MCF 10A (cell line): ENCODE measurements around the gene C11orf65. TPM values are rescaled to one million over a fixed set of nuclear protein-coding genes. Genes with fewer than 3 reads are reported as not detected.
"Not testable (repeated sequence)": the region's sequence is repeated elsewhere in the genome, so short reads cannot be mapped to it uniquely, and the experiment has no call there.

ENCODE experiments used
- BruUV-seq: library from RNA; stranded (reverse); fragments of 400-500 nt; replicated peaks from 2 replicates; lab custom pipeline; 2021; lab: Mats Ljungman, UMichigan
- CTCF ChIA-PET: fragments of 300-600 bp; sonication (Branson Sonifier 250); formaldehyde crosslinking; extraction: SDS; loops from one replicate; lab custom pipeline; 2021; ENCODE audit warnings: antibody characterized with exemption, inconsistent platforms; lab: Yijun Ruan, JAX
- POLR2A ChIA-PET: fragments of 300-600, 350-650 bp; sonication (Branson Sonifier 250); formaldehyde crosslinking; extraction: SDS; loops from one replicate; lab custom pipeline; 2020; ENCODE audit warnings: antibody characterized with exemption, inconsistent platforms; lab: Yijun Ruan, JAX
- DNase-seq: peaks from one replicate; pipeline ENCODE4 v3.0.0-alpha.2; 2018; ENCODE audit not compliant: unreplicated experiment
- H3K27ac Mint-ChIP-seq: one replicate; pipeline ENCODE4 v1.8.0; 2022; ENCODE audit warnings: mild to moderate bottlenecking, low read depth, mixed read lengths; ENCODE audit not compliant: unreplicated experiment
- H3K27me3 Mint-ChIP-seq: one replicate; pipeline ENCODE4 v1.8.0; 2022; ENCODE audit warnings: mixed read lengths; ENCODE audit not compliant: insufficient read depth, unreplicated experiment
- H3K36me3 Mint-ChIP-seq: one replicate; pipeline ENCODE4 v1.8.0; 2022; ENCODE audit warnings: mild to moderate bottlenecking, moderate library complexity, mixed read lengths; ENCODE audit not compliant: insufficient read depth, unreplicated experiment
- H3K4me1 Mint-ChIP-seq: one replicate; pipeline ENCODE4 v1.8.0; 2022; ENCODE audit warnings: mixed read lengths; ENCODE audit not compliant: insufficient read depth, unreplicated experiment
- H3K4me3 Mint-ChIP-seq: one replicate; pipeline ENCODE4 v1.8.0; 2022; ENCODE audit warnings: mild to moderate bottlenecking, moderate library complexity, mixed read lengths; ENCODE audit not compliant: unreplicated experiment
- H3K9me3 Mint-ChIP-seq: one replicate; pipeline ENCODE4 v1.8.0; 2022; ENCODE audit warnings: mixed read lengths; ENCODE audit not compliant: unreplicated experiment
- CTCF ChIP-seq: fragments of 200-600 bp; IDR thresholded peaks from one replicate; pipeline ENCODE4 v1.8.0; 2022; ENCODE audit warnings: antibody characterized with exemption, mild to moderate bottlenecking; ENCODE audit not compliant: unreplicated experiment
- intact Hi-C: fragments of 100-400 bp; cut with micrococcal nuclease; formaldehyde crosslinking; loops from 2 replicates; pipeline ENCODE4 v1.14.1; 2022
- total RNA-seq: library from RNA; stranded (reverse); gene quantifications from 2 replicates; pipeline ENCODE4 v1.2.3, GENCODE V29; 2022

C11orf65 gene
- total RNA-seq, 1 experiment from 2014 or later: 1.4 TPM

GRCh38 chr11:108431370-108431769 lies 36.0 kb downstream of the C11orf65 start:
- intact Hi-C loops: no loop called here
- no peak for TF ChIP-seq CTCF
- H3K27ac Mint-ChIP-seq: no peak overlapping the region

GRCh38 chr11:108417551-108417950 lies 49.8 kb downstream of the C11orf65 start:
- CTCF ChIA-PET, BruUV-seq, H3K27ac Mint-ChIP-seq, H3K36me3 Mint-ChIP-seq, H3K4me1 Mint-ChIP-seq, H3K27me3 Mint-ChIP-seq, H3K9me3 Mint-ChIP-seq, H3K4me3 Mint-ChIP-seq, POLR2A ChIA-PET: not testable (repeated sequence)
- intact Hi-C loops: loop anchor here (1.0 kb wide), 1 partner anchor 231 kb away; no protein-coding TSS in a partner anchor
- peak; percentile 42 for DNase-seq

More at GRCh38 chr11:108431370-108431769, 36.0 kb downstream of the C11orf65 start:
- no peak for DNase-seq
- no TSS peak for BruUV-seq
- Mint-ChIP-seq H3K27me3 (no peaks in the 10 kb centered on the region), H3K36me3 (no peaks in the 10 kb centered on the region), H3K4me1 (no peaks in the 10 kb centered on the region), H3K4me3 (no peak overlapping the region), H3K9me3 (peaks cover 11% of the 10 kb centered on the region)
- ChIA-PET CTCF (interaction anchor here (0.6 kb wide), 1 partner anchor 110 kb away, joined by 4 read pairs; no protein-coding TSS in a partner anchor), POLR2A (interaction anchor here (1.0 kb wide), 1 partner anchor 35 kb away, joined by 4 read pairs; the partner anchor contains the start of gene C11orf65)

- no peak overlapping the region for H3K4me3 Mint-ChIP-seq
- intact Hi-C loops: no loop called here
- DNase-seq: no peak
- BruUV-seq: no TSS peak
- H3K4me1 Mint-ChIP-seq: no peaks in the 10 kb centered on the region
- H3K36me3 Mint-ChIP-seq: no peaks in the 10 kb centered on the region
- TF ChIP-seq CTCF: no peak
- no peak overlapping the region for H3K27ac Mint-ChIP-seq
- no peaks in the 10 kb centered on the region for H3K27me3 Mint-ChIP-seq
- ChIA-PET POLR2A (no interaction called here), CTCF (no interaction called here)
- H3K9me3 Mint-ChIP-seq: no peaks in the 10 kb centered on the region
Observed at GRCh38 chr11:108414958-108415357, 52.4 kb downstream of the C11orf65 start.

- POLR2A ChIA-PET: no interaction called here
- Mint-ChIP-seq H3K4me3 (no peak overlapping the region), H3K27ac (no peak overlapping the region), H3K9me3 (no peaks in the 10 kb centered on the region), H3K4me1 (no peaks in the 10 kb centered on the region), H3K36me3 (no peaks in the 10 kb centered on the region), H3K27me3 (no peaks in the 10 kb centered on the region)
- CTCF ChIA-PET: no interaction called here
- no peak for DNase-seq
- no peak for TF ChIP-seq CTCF
- intact Hi-C loops: no loop called here
- no TSS peak for BruUV-seq
Observed at GRCh38 chr11:108405706-108406105, 61.6 kb downstream of the C11orf65 start.
